ENCODE data around the gene AMN.
"Not testable (repeated sequence)": the region's sequence is repeated elsewhere in the genome, so short reads cannot be mapped to it uniquely, and the experiment has no call there.

Gene AMN

DNA sequence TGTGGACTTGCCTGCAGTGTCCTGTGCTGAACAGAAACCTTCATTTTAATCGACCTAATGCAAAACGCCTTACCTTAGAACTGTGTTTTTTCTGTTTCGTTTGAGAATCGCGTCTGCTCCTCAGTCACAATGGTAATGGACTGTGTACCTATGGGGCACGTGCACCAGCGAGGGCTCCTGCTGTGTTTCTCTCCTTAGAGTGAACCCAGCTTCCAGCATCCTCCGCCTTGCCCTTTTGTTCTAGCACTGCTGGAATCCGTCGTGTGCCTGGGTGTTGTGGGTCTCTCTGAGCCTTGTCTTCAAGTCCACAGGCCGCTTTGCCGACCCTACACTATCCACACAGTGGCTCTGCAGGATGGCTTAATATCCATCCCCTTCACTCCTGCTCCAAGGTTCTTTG is 3.6 kb downstream of the AMN start:
- Histone ChIP-seq H3K27ac (no peak overlapping the region), H3K4me3 (no peak overlapping the region)

DNA sequence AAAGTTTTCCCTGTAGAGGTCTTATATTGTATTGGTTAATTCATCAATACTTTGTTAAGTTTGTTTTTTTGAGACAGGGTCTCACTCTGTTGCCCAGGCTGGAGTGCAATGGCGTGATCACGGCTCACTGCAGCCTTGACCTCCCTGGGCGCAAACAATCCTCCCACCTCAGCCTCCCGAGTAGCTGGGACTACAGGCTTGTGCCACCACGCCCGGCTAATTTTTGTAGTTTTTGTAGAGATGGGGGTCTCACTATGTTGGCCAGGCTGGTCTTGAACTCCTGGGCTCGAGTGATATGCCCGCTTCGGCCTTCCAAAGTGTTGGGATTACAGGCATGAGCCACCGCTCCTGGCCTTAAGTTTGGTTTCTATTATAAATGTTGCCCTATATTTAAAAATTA is 4.4 kb downstream of the AMN start:
- H3K27ac ChIP-seq, H3K4me3 ChIP-seq: not testable (repeated sequence)

DNA sequence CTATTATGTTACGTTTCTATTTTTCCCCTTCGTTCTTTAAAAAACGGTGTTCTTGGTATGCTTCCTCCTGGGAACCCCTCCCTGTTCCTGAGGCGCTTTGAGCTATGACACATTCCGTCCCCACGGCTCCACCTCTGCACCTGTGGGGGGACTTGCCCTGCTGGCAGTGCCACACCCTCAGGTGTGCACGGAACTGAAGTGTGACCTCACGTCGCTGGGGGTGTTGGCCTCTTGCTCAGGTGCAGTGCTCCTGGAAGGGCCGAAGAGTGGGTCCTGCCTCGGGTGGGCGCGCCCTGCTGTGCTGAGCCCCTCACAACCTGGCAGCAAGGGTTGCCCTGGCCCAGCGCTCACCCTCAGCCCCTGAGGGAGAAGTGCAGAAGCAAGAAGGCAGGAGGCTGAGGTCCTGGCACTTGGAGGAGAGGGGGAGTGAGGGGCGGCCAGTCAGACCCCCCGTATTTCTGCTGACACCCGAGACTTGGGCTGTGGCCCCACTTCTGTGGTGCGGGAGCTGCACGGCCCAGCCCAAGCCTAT is 4.9 kb downstream of the AMN start:
- Histone ChIP-seq H3K4me3 (peak overlapping the region in 6 of 7 experiments; percentile 21 to 45 (median 32)), H3K27ac (peak overlapping the region in 10 of 21 experiments; percentile 28 to 84 (median 58))

DNA sequence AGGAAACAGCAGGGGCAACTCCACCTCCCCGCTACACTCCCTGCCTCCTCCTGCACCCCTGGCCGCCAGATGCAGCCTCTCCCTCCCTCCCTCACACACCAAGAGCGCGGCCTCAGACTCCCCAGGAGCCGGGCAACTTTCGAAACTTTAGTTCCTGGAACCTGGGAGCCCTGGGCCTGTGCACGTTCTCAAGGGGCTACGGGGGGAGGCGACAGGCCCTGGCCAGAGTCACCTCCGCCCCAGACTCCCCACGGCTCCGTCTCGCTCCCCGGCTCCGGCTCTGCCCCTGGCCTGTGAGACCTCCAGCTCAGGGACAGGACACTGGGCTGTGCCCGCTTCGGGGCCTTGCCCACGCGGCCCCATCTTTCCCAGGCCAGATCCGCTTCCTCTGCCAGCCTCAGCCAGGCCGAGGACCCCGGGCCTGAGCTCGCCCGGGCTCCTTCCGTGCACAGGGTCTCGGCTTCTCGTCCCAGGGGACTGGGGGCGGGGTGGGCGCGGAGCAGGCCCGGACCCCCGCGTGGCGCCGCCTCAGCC is 5.5 kb downstream of the AMN start:
- Histone ChIP-seq H3K4me3 (peak overlapping the region; percentile 21 to 45 (median 26)), H3K27ac (peak overlapping the region in 13 of 21 experiments; percentile 15 to 84 (median 56))

GRCh38 chr14:102928412-102929240 is 6.2 kb downstream of the AMN start:
- H3K27ac ChIP-seq: peak overlapping the region in 13 of 21 experiments; percentile 11 to 84 (median 56)
- H3K4me3 ChIP-seq: peak overlapping the region; percentile 21 to 45 (median 26)

GRCh38 chr14:102929241-102930137 is 7.0 kb downstream of the AMN start:
- H3K4me3 ChIP-seq: peak overlapping the region; percentile 21 to 45 (median 26)
- H3K27ac ChIP-seq: peak overlapping the region in 1 of 21 experiments; percentile 11

- H3K4me3 ChIP-seq: peak overlapping the region in 6 of 7 experiments; percentile 21 to 45 (median 32)
Measured at GRCh38 chr14:102930138-102930752, 7.8 kb downstream of the AMN start.

DNA sequence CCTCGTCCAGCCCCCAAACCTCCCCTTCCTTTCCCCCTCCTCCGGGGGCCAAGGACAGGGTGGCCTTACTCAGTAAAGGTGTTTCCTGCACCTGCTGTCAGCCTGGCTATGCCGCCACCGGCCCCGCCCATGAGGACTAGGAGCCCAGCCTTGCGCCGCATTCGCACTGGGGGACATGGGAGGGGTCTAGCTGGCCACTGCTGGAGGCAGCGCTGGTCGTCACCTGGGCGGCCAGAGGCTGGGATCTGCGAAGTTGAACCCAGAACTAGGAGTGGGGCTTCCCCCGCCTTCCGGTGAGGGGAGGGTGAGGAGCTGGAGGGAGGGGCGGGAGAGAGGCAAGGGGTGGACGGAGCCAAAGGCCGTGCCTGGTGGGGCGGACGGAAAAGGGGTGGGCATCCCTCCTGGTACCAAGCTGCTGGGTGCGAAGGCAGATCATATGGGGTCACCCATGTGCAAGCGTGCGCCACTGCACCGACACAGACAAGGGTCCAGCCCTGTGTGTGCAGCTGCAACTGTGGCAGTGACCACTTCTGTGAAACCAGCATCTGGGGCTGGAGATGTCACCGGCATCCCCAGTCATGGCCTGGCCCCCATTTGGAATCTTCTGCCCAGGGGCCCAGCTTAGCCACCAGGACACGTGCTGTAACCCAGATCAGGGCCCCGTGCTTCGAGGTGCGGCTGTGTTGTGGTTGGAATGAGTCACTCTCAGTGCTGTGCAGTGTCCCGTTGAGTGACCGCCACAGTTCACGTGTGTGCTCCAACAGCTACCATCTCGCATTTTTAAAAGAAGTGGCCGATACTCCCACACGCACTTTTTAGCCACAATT is 8.5 kb downstream of the AMN start:
- Histone ChIP-seq H3K27ac (no peak overlapping the region), H3K4me3 (no peak overlapping the region)

More at GRCh38 chr14:102930138-102930752, 7.8 kb downstream of the AMN start:
- no peak overlapping the region for H3K27ac ChIP-seq

- Histone ChIP-seq H3K27ac (no peak overlapping the region), H3K4me3 (no peak overlapping the region)
Measured at GRCh38 chr14:102931580-102932285, 9.3 kb downstream of the AMN start.

DNA sequence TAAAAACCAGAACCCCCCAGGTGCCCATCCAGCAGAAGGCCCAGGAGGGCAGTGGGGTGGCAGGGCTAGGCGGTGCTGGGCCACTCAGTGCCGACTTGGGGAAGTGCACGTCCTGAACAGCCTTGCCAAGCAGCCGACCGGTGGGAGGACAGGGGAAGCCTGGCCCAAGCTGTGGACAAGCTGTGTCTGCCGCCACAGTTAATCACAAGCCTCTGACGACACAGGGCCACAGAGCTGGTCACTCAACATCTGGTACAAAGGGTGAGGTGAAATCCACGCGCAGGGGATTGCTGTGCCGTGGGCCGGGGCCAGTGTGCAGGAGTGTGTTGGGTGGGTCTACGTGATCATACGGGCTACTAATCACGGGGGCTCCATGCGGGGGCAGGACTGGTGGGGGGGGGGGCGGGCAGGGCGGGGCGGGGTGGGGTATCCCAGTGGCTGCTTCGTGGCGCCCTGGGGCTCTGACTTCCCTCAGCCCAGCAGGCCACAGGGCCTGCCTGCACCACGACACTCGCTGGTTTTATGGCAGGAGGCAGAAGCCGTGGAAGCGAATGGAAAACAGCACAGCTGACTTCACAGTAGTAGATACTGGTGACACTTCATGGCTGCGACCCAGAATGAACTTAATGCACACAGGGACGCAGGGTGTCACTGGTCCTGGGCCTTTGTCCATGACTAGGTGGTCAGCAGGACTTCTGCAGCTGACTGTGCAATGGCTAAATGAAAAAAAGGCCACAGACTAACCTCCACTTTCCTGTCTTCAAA is 10.2 kb downstream of the AMN start:
- no peak overlapping the region for H3K4me3 ChIP-seq
- H3K27ac ChIP-seq: no peak overlapping the region

- no peak overlapping the region for H3K27ac ChIP-seq
- no peak overlapping the region for H3K4me3 ChIP-seq
Measured at GRCh38 chr14:102933618-102934231, 11.3 kb downstream of the AMN start.

GRCh38 chr14:102935756-102936155 is 13.3 kb downstream of the AMN start:
- no peak overlapping the region for H3K4me3 ChIP-seq
- H3K27ac ChIP-seq: no peak overlapping the region

DNA sequence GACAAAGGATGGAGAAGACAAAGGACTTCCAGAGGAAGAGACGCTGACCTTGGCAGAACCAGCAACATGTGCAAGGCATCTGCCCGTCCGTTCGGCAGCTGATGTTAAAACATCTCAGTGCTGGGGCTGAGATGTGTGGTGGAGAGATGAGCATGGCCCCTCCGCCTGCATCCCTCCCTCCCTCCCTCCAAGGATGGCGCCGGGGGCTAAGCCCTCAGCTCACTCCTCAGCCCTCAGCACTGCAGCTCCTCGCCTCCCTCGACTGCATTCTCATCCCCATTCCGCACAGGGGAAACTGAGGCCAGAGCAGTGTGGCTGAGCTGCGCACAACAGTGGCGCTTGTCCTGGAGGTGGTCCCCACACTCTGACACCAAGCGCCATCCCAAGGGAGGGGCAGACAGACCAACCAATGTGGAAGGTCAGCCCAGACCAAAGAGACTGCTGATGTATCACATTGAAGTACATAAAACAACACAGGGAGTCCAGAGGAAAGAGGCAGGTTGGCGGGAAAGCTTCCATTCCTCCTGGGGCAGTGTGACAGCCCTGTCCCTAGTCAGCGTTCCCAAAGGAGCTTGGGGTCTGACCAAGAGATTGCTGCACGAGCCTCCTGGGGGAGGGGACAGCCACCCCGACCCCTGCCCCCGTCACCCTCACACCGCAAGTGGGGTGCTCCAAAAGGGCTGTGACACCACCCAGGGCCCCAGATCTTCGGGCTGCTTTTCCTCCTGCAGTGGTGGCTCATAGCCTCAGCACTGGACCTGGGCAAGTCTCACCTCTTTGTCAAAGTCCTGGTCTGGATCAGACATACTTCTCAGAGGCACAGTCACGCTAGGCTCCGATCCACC is 15.1 kb downstream of the AMN start:
- Histone ChIP-seq H3K4me3 (no peak overlapping the region), H3K27ac (no peak overlapping the region)

- Histone ChIP-seq H3K27ac (no peak overlapping the region), H3K4me3 (no peak overlapping the region)
Measured at GRCh38 chr14:102938191-102938590, 15.7 kb downstream of the AMN start.

DNA sequence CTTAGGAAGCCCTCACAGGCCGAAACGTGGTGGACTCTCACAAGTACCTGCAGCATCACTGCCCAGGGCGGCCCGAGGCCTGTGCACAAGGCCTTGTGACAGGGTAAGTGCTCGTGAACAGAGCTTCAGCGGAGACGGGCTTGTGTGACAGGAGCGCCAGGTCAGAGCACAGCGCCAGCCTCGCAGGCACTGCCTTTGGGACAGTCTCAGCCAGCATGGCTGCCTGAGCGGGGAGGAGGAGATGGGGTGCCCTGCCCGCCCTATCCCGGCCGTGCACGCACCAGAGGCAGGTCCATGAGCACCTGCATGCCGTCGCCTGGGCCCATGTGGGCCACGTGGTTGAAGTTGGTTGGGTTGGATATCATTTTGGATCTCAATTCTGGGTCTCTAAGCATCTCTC is 16.9 kb downstream of the AMN start:
- H3K27ac ChIP-seq: no peak overlapping the region
- H3K4me3 ChIP-seq: no peak overlapping the region
